ENCODE measurements around the gene FHOD3.

FHOD3 gene

DNA sequence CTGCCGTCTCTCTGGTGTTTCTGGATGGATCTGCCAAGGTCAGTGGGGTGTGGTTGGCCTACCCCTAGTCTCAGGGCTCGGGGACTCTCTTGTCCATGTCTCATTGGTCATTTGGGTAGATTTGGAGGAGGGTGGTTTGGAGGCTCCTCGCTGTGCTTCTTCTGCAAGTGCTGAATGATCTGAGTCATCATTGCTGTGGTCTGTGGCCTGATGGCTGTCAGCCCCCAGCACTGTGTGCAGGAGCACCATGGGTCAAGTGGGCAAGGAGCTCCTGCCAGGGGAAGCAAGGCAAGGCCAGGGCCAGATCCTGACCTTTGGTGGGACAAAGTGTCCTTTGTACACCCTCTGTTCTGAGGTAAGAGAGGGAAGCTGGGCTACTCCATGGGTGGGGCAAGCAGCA lies 221.8 kb downstream of the FHOD3 start:
- DNase-seq (ENCODE audit: low read depth in 2 of 2), result no peak

DNA sequence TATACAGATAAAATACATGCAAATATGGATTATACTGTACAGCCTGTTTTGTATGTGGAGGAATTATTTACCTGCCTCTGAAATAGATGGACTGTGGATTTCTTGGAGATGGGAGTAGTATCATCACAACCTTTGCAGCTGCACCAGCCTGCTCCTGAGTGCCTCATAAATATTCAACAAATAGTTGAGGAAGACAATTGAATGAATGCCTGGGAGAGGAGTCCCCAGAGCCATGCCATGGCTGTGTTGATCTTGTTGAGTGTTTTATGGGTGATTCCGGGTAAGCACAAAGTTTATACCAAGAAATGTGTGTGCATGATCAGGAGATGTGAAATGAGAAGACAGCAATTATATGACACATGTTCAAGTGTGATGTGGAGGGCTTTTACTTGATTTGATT lies 225.0 kb downstream of the FHOD3 start:
- no peak for DNase-seq (ENCODE audit: low read depth in 2 of 2)

DNA sequence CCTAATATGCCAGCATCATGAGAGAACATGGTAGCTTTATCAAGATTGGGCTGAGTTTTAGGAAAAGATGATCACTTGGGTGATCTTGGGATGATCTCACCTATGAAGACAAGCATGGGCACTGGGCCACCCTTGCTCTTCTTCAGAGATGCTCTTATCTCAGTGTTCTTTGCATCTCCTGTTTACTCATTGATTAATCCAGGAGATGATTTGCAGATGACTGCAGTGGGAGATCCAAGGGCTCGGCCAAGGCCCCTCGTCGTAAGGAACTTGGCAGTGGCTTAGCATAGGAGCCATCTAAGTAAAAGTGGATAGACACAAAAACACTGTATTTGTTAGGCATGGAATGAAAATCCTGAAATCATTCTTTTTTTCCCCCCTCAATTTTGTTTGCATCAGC lies 228.4 kb downstream of the FHOD3 start:
- no peak for DNase-seq (ENCODE audit: low read depth in 2 of 2)

DNA sequence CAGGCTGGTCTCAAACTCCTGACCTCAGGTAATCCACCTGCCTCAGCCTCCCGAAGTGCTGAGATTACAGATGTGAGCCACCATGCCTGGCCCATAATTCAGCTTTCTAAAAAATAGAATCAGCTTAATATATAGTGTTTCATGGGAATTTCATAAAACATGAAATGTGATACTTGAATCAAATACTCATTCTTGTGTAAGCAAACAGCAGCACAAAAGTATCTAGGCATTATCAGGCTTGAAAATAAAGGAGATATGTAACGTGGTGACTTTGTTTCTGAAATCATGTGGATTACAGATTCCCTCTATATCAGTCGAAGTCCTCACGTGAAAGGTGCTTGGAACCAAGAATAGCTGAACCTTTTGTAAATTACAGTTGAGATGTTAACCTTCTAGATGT lies 229.1 kb downstream of the FHOD3 start:
- no peak for DNase-seq (ENCODE audit: low read depth in 2 of 2)

DNA sequence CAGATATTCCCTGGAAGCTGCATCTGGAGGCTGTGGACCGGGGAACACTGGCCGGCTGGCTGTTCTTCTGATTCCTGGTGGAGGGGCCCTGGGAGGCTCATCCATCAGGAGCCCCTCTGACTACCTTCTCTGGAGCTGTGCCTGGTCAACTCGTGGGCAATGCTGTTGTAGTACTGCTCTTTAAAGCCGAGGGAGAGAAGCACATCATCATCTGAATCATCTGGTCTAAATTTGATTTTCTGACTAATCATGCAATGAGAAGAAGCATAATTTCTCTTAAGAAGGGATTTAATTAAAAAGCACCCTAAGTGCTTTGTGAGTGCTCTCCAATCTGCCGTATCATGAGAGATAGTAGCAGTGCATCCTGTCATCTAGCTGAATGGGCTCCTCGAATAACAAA lies 229.5 kb downstream of the FHOD3 start:
- DNase-seq (ENCODE audit: low read depth in 2 of 2), result no peak

DNA sequence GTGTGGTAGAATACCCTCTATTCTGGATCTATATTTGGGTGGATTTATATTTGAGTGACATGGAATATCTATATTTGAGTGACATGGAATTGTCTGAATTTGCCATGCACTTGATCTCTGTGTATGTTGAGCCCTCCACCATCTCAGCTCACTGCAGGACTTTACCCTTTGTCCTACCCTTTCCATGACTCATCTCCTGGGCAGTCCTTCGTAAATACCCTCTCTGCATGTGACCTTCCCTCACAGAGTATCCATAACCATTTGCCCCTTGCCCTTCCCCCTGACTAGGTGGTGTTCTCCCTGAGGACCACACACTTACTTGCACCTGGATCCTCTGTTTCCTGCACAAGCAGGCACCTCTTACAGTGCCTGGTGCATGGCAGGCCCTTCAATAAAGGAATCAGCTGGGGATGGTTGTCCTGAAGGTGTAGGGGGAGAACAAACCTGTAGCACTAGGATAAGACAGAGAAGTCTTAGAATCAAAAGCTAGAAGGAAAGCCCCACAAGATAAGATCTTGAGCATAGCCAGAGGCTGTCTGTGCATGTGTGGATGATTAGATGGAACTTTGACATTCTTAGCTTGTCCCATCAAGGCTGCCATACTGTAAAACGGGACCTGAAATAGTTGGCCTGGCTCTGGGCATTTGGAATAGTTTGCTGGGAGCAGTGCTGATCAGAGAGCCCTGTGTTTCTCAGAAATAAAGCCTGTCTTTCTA lies 230.4 kb downstream of the FHOD3 start:
- DNase-seq (ENCODE audit: low read depth in 2 of 2), result no peak

DNA sequence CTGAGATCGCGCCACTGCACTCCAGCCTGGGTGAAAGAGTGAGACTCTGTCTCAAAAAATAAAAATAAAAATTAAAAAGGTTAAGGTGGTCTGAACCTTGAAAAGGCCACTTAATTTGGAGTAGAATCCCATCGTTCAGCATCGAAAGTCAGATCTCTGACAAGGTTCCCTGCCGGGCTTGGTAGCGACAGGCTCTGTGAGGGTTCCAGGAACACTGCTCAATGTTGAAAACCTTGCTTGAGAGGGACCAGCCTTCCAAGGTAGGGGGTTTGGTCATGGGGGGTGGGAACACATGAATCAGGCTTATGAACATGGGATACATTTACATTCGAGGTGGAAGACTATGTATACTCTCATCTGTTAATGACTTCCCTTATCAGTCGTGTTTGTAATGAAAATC lies 232.2 kb downstream of the FHOD3 start:
- DNase-seq (ENCODE audit: low read depth in 2 of 2), result no peak

DNA sequence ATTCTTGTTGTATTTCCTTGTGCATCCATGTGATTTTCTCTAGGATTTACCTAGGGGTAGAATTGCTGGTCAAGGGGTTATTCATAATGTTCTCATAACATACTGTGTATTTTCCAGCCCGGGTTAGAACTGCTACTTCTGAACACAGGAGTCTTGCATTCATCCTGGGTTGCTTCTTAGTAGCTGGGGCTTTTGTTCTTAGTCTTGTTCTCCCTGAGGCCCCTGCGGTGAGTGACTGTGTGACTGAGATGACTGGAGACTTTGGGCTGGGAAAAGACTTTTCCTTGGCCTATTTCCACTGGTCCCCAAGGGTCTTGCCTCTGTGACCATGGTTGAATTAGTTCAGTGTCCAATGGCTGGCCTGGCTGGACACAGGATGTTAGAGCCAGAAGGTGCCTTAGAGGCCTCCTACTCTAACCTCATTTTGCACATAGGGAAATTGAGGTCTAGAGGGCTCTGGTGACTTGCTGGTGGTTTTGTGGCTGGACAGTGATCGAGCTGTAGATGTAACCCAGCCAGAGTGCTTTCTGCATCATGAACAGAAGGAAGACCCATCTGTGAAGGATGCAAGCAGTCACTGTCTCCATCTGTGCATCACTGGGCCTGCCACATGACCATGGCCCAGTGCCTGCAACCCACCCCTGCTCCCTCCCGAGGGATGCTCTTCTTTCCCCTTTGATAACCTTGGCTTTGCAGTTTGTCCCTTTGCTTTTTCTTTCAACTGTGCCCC lies 233.3 kb downstream of the FHOD3 start:
- DNase-seq (ENCODE audit: low read depth in 2 of 2), result no peak

DNA sequence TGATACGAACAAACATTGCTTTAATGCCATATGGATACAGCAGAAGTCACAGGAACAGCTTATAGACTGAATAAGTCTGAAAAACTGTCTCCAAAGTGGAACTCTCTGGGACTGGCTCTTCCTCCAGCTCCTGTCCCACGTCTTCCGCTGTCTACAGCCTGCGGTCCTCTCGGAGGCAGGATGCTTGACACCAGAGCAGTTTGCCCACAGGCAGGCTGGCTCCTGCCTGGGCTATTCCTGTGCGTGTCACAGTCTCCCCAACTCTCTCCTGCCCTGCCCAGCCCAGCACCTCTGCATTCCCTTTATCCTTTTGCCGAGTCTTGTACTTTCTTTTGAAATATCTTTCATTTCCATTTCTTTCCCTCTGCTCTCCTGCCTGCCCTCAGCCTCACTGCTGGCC lies 234.1 kb downstream of the FHOD3 start:
- DNase-seq (ENCODE audit: low read depth in 2 of 2), result no peak

DNA sequence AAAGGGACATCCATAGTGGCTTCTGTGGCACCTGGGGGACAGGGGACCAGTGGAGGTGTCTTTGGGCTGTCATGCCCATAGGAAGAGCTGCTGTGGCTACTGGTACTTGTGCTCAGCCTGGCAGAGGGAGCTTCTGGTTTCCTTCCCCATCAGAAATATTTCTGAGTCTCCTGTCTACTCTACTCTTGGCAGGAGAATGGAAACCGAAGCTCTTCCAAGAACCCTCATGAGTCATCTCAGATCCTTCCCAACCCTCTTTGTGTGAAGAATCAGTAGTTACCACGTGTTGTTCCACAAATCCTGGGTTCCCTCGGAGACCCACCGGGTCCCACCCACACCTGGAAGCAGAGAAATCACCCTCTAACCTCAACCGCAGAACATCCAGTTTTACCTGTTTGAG lies 234.9 kb downstream of the FHOD3 start:
- DNase-seq (ENCODE audit: low read depth in 2 of 2), result no peak

DNA sequence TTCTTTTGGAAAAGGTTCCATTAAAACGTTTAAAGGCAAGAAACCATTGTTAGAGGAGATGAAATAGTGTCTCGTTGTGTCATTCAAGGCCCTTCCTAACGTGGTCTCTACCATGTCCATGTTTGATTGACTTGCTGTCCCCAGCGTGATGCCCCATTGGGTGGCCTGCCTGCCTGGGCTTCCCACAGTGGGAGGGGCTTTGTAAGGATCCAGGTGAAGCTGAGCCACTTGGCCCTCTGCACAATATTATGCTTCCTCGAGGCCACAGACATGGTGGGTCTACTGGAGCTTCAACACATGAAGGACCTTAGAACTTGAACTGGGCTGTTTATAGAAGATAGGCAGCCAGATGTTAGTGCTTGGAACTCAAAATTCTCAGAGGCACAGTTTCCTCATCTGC lies 235.3 kb downstream of the FHOD3 start:
- DNase-seq (ENCODE audit: low read depth in 2 of 2), result no peak

DNA sequence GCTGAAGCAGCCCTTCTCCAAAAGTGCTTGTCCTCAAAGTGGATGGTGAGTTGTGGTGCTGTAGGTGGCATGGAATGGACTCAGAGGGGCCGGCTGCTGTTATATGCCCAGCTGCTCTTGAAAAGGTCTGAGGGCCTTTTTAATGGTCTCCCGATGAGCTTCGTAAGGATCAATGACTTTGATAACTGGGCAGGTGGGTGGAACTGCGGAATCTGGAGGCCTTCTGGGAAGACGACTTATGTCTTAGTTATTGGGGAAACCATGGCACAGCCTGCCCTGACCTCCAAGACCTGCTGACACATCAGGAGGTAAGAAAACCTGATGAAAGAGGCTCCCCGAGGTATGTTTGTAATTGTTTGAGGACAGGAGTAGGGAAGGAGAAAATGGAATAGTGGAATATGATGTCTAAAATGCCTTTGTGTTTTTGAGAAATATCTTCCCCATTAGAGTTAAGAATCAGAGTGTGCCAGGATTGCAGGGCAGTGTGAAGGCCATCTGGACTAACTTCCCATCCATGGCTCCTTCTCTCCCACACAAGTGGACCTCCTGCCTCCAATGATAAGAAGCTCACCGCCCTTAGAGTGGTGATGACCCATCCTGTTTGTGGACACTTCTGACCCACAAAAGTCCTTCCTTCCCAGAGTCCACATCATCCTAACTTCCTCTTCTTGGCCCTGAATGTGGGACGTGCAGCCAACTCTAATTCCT lies 236.1 kb downstream of the FHOD3 start:
- no peak for DNase-seq (ENCODE audit: low read depth in 2 of 2)

DNA sequence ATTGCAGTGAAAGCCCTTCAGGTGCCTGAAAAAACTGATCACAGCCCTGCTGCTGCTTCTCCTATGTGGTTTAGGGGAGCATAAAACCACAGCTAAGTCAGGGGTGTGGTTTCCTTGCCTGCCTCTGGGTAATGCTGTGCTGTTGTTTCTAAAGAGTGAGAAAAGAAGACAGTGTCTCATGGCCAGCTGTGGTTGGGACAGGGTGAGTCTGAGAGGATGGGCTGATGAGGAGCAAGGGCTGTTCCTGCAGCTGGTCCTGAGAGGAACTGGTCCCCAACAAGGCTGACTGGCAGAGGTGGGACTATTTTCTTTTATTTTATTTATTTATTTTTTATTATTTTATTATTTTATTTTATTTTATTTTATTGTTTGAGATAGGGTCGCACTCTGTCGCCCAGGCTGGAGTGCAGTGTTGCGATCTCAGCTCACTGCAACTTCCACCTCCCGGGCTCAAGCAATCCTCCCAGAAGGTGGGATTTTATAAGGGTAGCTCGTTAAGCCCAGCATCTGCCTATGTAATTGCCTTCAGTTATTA lies 236.7 kb downstream of the FHOD3 start:
- DNase-seq (ENCODE audit: low read depth in 2 of 2), result no peak

DNA sequence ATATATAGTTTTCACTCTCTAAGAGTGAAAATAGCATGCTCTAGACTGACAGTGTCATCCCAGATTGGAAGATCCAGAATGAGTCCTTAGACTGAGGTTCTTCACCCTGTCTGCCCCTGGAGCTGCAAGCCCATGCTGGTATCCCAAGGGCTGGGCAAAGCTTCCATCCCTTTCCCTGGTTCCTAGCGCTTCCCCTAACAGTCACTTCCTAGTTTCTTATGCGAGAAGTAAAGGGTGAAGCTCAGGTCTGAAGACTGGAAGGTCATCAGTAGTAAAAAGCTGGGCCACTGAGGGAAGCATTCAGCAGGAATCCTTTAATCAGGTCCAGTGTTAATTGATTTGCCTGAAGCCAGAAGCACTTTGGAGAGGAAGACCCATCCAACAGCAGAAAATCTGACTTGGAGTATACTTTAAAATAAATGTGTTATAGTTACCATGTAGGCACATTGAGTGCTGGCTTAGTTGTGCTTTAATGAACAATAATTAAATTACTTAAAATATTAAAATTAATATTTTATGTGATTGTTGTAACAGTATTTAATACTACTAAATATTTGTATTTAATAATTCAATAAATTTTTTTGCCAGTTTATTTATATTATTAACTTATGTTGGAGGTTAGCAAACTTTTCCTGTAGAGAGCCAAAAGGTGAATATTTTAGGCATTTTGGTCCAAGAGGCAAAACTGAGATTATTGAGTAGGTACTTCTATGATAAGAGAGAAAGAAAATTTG lies 237.9 kb downstream of the FHOD3 start:
- no peak for DNase-seq (ENCODE audit: low read depth in 2 of 2)

DNA sequence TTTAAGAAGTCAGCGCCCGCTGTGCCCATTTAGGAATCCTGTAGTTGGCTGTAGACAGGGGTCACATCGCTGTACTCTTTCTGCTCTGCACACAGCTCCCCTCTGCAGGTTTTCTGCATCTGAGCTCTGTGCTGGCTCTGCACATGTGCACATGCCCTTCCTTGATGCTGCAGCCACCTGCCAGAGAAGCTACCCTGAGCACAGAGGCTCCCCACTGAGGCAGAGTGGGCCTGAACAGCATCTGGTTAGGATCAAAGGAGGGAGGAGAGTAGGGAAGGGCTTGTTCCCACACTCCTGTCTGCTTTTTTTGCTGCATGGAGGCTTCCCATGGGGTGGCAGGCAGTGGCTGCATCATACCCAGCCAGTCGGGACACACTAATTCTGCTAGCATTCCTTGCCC lies 238.9 kb downstream of the FHOD3 start:
- no peak for DNase-seq (ENCODE audit: low read depth in 2 of 2)

DNA sequence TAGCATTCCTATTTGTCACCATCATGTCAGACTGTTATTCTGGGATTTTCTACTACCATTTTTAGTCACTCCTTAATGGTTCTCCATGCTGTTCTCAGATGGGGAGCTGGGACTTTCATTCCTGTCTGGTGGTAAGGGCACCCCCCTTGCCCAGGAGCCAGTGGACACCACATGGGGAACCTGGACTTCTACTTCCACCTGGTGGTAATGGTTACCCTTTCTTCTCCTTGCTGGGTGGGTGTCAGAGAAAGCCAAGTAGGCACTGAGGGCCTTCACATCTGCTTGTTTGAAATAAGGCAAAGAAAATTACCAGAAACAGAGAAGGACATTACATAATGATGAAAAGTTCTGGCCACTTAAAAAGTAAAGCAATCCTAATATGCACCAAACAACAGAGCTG lies 239.8 kb downstream of the FHOD3 start:
- DNase-seq (ENCODE audit: low read depth in 2 of 2), result no peak

DNA sequence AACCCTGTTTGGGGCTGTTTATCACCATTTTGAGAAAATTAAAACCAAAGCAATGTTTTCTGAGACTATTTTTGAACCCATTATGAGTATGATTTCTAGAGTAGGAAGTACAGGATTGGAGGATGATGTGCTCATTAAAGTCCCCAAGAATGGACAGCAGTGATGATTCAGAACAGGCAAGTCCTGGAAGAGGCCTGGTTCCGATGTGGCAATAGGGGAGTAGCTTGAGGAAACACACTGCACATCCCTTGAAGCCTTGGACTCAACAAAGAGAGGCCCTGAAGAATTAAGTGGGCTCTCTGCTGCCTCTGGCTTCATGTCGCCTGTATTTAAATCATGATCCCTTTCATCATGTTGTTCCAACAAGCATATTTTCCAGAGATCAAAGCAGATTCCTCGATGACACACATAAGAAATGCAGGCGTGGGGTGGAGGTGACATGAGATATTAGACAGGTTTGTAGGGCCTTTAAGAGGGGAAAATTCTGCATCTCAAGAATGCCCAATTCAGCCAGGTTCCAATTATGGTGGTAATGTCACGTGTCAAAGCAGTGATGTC lies 242.2 kb downstream of the FHOD3 start:
- DNase-seq (ENCODE audit: low read depth in 2 of 2), result no peak

DNA sequence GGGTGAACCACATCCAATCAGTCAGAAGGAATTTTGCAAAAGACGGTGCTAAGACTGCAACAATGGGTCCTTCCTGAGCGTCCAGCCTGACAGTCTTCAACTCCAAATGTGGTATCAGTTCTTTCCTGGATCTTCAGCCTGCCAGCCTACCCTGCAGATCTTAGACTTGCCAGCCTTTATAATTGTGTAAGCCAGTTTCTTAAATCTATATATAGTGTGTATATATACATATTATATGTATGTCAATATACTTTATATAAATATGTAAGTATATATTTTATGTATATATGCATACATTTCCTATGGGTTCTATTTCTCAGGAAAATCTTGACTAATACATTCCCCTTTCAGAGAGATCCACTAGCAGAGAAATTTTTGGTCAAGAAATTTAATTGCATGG lies 245.5 kb downstream of the FHOD3 start:
- DNase-seq (ENCODE audit: low read depth in 2 of 2), result no peak

DNA sequence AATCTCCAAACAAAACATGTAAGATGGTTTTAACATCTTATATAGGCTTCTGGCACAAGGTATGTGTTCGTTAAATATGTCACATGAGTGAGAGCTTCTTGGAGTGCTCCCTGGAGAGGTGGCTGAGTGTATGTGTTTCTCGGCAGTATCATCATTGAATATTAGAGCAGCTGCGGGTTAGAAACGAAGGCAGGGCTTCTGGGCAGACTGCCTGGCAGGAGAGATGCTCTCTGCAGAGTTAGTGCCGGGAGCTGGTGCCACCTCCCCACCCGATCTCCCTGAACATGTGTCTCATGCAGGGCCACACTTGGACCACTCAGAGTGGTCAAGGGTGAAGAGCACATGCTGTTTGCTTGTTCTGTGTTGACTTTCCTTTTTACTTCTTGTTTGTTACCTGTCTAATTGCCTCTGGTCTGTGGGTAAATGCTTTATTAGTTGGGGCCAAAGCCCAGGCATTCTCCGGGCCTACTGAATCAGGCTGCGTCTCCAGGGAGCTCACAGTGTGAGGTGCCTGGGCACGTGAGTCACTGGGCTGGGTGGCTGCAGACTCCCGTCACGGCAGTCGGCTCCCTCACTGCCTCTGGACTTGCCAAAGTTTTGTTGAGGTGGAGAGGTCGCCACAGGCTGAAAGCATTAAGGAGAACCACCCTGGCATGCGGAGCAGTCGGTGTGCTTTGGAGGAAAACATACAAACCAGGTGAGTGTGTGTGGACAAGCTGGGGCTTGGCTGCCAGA lies 246.6 kb downstream of the FHOD3 start:
- no peak for DNase-seq (ENCODE audit: low read depth in 2 of 2)

DNA sequence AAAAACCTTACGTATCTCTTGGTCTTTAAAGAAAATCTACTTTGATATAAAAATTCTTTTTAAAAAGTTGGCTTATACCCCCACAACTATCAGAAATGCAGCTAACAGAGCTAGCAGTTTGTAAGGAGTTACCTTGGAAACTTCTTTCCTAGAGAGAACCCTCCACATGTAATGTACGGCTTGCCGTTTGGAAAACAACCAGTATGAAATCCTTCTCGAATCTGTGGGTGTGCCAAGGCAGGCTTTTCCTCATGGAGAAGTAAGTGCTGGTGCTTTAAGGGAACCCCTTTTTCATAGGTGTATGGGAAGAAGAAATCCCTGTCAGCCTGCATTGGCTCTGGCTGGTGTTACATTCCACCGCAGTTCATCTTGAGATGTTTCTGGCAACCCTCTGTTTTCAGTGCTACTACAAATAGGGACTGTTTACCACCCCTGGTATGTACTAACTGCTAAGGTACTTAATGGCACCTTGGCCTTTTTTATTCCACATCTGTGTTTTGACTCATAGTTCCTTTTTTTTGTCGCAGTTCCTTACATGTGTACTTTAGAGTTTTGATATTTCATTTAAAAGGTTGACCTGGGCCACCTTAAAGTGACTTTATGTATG lies 248.4 kb downstream of the FHOD3 start:
- no peak for DNase-seq (ENCODE audit: low read depth in 2 of 2)

DNA sequence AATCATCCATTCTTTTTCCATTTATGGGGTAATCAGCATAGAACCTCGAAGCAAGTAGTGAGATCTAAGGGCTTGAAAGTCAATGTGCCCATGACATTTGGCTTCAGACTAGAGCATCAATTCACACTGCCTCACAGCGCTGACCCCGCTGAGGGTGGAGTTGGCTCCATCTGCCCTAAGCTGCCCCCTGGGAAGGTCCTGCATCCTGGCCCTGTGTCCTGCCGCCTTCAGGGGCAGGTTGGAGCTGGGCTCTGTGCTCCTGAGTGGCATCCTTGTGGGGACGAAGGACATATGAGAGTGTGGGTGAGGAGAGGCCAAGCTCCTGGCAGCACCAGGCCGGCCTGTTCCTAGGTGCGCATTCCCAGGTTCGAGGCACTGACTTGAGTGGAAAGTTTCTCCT lies 249.4 kb downstream of the FHOD3 start:
- DNase-seq (ENCODE audit: low read depth in 2 of 2), result no peak
